ENCODE measurements around the gene RSPRY1. TPM values are rescaled to one million over a fixed set of nuclear protein-coding genes. Genes with fewer than 3 reads are reported as not detected.

RSPRY1 gene
- total and polyA plus RNA-seq, 4 donors, result 41.2 to 67.7 (median 49.0) TPM

DNA sequence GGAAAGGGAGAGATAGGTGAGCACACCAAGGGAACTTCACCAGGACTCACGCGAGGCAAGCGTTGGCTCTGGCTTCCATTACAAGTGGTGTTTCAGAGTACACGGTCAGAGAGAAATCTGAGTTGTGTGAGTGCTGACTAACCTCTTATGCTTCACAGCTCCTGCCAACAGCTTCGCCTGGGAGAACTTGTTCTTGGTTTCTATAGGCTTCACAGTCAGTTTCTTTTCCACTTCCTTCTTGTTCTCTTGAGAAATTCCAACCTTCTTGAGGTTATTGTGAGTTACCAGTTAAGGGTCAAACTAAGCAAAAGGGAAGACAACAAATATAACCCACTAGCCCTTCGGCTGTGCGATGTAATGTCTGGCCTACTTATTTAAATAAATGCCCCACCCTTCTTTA, 19.2 kb upstream of the RSPRY1 start:
- WGBS (ENCODE audit: insufficient coverage), result no CpG with 5 or more reads among the region's 7 CpGs
- Histone ChIP-seq H3K36me3 (ENCODE audit: control insufficient read depth, insufficient read depth, low read length) (peaks cover 29% of the 10 kb centered on the region), H3K9me3 (ENCODE audit: control insufficient read depth, insufficient read depth, low read length) (no peaks in the 10 kb centered on the region), H3K4me1 (ENCODE audit: control insufficient read depth, insufficient read depth, low read length) (no peaks in the 10 kb centered on the region), H3K27ac (ENCODE audit: low read depth, low read length) (peak overlapping the region; percentile 29), H3K27me3 (ENCODE audit: control insufficient read depth, insufficient read depth, low read length) (no peaks in the 10 kb centered on the region), H3K4me3 (ENCODE audit: low read depth, low read length) (no peak overlapping the region)
- no peak for DNase-seq (ENCODE audit: low read depth in 4 of 6, low spot score in 6 of 6)

- Histone ChIP-seq H3K36me3 (ENCODE audit: control insufficient read depth, insufficient read depth, low read length) (peaks cover 25% of the 10 kb centered on the region), H3K9me3 (ENCODE audit: control insufficient read depth, insufficient read depth, low read length) (no peaks in the 10 kb centered on the region), H3K27ac (ENCODE audit: low read depth, low read length) (no peak overlapping the region), H3K4me3 (ENCODE audit: low read depth, low read length) (no peak overlapping the region), H3K4me1 (ENCODE audit: control insufficient read depth, insufficient read depth, low read length) (no peaks in the 10 kb centered on the region), H3K27me3 (ENCODE audit: control insufficient read depth, insufficient read depth, low read length) (no peaks in the 10 kb centered on the region)
- DNase-seq (ENCODE audit: low read depth in 4 of 6, low spot score in 6 of 6), result no peak
- WGBS (ENCODE audit: insufficient coverage), result no CpG with 5 or more reads among the region's 3 CpGs
Observed at GRCh38 chr16:57167538-57167937, 18.6 kb upstream of the RSPRY1 start.

DNA sequence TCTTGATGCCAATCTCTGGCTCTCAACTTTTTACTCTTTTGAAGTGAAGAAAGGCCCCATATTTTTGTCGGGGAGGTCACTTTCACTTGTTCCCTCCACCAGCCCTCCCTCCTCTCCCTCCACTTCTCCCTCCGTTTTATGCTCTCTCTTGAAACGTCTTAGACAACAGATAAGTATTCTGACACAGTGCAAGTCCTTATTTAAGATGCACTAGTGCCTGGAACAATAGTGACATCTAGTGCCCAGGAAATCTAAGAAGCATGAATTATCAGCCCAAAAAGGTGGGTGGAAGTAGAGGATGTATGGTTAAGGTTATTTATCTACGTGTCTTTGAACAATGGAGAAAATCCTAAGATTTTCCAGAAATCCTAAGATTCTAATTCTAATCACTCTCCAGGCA, 18.2 kb upstream of the RSPRY1 start:
- H3K4me1 ChIP-seq (ENCODE audit: control insufficient read depth, insufficient read depth, low read length), result no peaks in the 10 kb centered on the region

DNA sequence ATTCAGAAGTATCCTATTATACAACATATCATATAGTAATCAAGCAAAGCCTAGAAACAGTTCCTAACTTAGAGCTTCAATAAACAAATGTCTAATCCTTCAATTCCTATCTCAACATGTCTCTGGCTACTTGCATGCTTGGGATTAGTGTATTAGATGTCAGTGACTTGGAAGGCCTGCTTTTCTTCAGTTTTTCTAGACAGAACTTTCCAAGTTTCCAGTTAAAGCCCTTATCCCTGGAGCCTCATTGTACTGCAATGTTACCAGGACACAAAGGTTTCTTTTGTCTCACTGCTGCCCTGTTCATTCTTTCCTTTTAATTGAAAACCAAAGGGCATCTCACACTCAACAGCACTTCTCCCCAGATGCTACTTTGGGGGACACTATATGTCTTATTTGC, 16.8 kb upstream of the RSPRY1 start:
- Histone ChIP-seq H3K27ac (ENCODE audit: low read depth, low read length) (peak overlapping the region; percentile 49), H3K27me3 (ENCODE audit: control insufficient read depth, insufficient read depth, low read length) (no peaks in the 10 kb centered on the region), H3K36me3 (ENCODE audit: control insufficient read depth, insufficient read depth, low read length) (peaks cover 29% of the 10 kb centered on the region), H3K4me3 (ENCODE audit: low read depth, low read length) (no peak overlapping the region), H3K4me1 (ENCODE audit: control insufficient read depth, insufficient read depth, low read length) (no peaks in the 10 kb centered on the region), H3K9me3 (ENCODE audit: control insufficient read depth, insufficient read depth, low read length) (no peaks in the 10 kb centered on the region)
- DNase-seq (ENCODE audit: low read depth in 4 of 6, low spot score in 6 of 6), result peak in 1 of 6 donors; percentile 23

More for the DNA sequence above, 18.2 kb upstream of the RSPRY1 start:
- no peaks in the 10 kb centered on the region for H3K27me3 ChIP-seq (ENCODE audit: control insufficient read depth, insufficient read depth, low read length)
- 8% methylated on average over 2 of the region's 4 CpGs for WGBS (ENCODE audit: insufficient coverage)
- no peak overlapping the region for H3K27ac ChIP-seq (ENCODE audit: low read depth, low read length)
- peaks cover 24% of the 10 kb centered on the region for H3K36me3 ChIP-seq (ENCODE audit: control insufficient read depth, insufficient read depth, low read length)
- DNase-seq (ENCODE audit: low read depth in 4 of 6, low spot score in 6 of 6), result peak in 3 of 6 donors; percentile 61 to 94 (median 89)
- no peaks in the 10 kb centered on the region for H3K9me3 ChIP-seq (ENCODE audit: control insufficient read depth, insufficient read depth, low read length)
- no peak overlapping the region for H3K4me3 ChIP-seq (ENCODE audit: low read depth, low read length)

GRCh38 chr16:57172721-57173290, 13.3 kb upstream of the RSPRY1 start:
- Histone ChIP-seq H3K27me3 (ENCODE audit: control insufficient read depth, insufficient read depth, low read length) (no peaks in the 10 kb centered on the region), H3K27ac (ENCODE audit: low read depth, low read length) (no peak overlapping the region), H3K36me3 (ENCODE audit: control insufficient read depth, insufficient read depth, low read length) (peaks cover 21% of the 10 kb centered on the region), H3K9me3 (ENCODE audit: control insufficient read depth, insufficient read depth, low read length) (no peaks in the 10 kb centered on the region), H3K4me1 (ENCODE audit: control insufficient read depth, insufficient read depth, low read length) (no peaks in the 10 kb centered on the region), H3K4me3 (ENCODE audit: low read depth, low read length) (no peak overlapping the region)
- DNase-seq (ENCODE audit: low read depth in 4 of 6, low spot score in 6 of 6), result no peak
- WGBS (ENCODE audit: insufficient coverage), result 60% methylated on average over 1 of the region's 5 CpGs

GRCh38 chr16:57175896-57176295, 10.2 kb upstream of the RSPRY1 start:
- no peak overlapping the region for H3K4me3 ChIP-seq (ENCODE audit: low read depth, low read length)
- H3K27ac ChIP-seq (ENCODE audit: low read depth, low read length), result no peak overlapping the region
- DNase-seq (ENCODE audit: low read depth in 4 of 6, low spot score in 6 of 6), result peak in 1 of 6 donors; percentile 44
- WGBS (ENCODE audit: insufficient coverage), result 65% methylated on average over 2 of the region's 5 CpGs
- H3K4me1 ChIP-seq (ENCODE audit: control insufficient read depth, insufficient read depth, low read length), result no peaks in the 10 kb centered on the region
- peaks cover 14% of the 10 kb centered on the region for H3K36me3 ChIP-seq (ENCODE audit: control insufficient read depth, insufficient read depth, low read length)
- H3K27me3 ChIP-seq (ENCODE audit: control insufficient read depth, insufficient read depth, low read length), result no peaks in the 10 kb centered on the region
- no peaks in the 10 kb centered on the region for H3K9me3 ChIP-seq (ENCODE audit: control insufficient read depth, insufficient read depth, low read length)

DNA sequence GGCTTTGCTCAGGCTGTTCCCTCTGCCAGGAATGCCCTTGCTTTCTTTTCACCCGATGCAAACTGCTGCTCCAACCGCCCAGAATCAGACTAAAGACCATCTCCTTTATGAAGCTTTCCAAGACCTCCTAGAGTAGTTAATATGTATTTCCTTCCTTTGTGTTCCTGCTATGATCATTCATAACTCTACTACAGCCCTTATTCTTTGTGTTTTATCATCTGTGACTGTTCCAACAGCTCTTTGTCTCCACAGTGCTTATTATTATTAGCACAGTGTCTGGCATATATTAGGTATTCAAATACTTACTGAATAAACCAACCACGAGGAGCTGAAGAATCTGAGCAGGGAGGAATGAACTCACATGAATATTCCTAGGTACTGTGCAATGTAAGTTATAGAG, 7.9 kb upstream of the RSPRY1 start:
- peaks cover 3% of the 10 kb centered on the region for H3K36me3 ChIP-seq (ENCODE audit: control insufficient read depth, insufficient read depth, low read length)
- peak in 2 of 6 donors; percentile 55 to 63 for DNase-seq (ENCODE audit: low read depth in 4 of 6, low spot score in 6 of 6)
- WGBS (ENCODE audit: insufficient coverage), result no CpG with 5 or more reads among the region's 3 CpGs
- H3K27me3 ChIP-seq (ENCODE audit: control insufficient read depth, insufficient read depth, low read length), result no peaks in the 10 kb centered on the region
- no peak overlapping the region for H3K4me3 ChIP-seq (ENCODE audit: low read depth, low read length)
- H3K27ac ChIP-seq (ENCODE audit: low read depth, low read length), result peak overlapping the region; percentile 78
- H3K4me1 ChIP-seq (ENCODE audit: control insufficient read depth, insufficient read depth, low read length), result no peaks in the 10 kb centered on the region
- no peaks in the 10 kb centered on the region for H3K9me3 ChIP-seq (ENCODE audit: control insufficient read depth, insufficient read depth, low read length)

DNA sequence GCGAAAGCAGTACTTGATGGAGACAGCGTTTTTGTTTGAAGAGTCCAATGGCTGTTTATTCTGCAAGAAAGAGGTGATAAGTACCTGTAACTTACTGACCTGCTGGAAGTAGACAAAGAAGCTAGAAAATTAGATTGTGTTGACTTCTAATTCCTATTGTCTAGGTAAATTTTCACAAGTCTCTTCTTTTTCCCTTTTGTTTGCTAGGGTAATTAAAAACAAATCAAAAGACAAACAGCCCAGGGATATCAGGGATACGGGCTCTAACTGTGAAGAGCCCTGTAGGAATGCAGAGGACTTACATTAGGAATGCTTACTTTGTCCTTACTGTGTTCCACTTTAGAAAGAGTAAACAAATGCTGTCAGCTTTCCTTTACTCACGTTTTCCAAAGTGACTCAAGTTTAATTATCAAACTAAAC, 7.3 kb upstream of the RSPRY1 start:
- H3K4me1 ChIP-seq (ENCODE audit: control insufficient read depth, insufficient read depth, low read length), result no peaks in the 10 kb centered on the region
- WGBS (ENCODE audit: insufficient coverage), result 80% methylated on average over 1 of the region's 4 CpGs
- H3K4me3 ChIP-seq (ENCODE audit: low read depth, low read length), result no peak overlapping the region
- no peaks in the 10 kb centered on the region for H3K9me3 ChIP-seq (ENCODE audit: control insufficient read depth, insufficient read depth, low read length)
- H3K36me3 ChIP-seq (ENCODE audit: control insufficient read depth, insufficient read depth, low read length), result no peaks in the 10 kb centered on the region
- peak overlapping the region; percentile 78 for H3K27ac ChIP-seq (ENCODE audit: low read depth, low read length)
- DNase-seq (ENCODE audit: low read depth in 4 of 6, low spot score in 6 of 6), result no peak
- H3K27me3 ChIP-seq (ENCODE audit: control insufficient read depth, insufficient read depth, low read length), result no peaks in the 10 kb centered on the region

GRCh38 chr16:57179215-57179828, 6.8 kb upstream of the RSPRY1 start:
- H3K4me1 ChIP-seq (ENCODE audit: control insufficient read depth, insufficient read depth, low read length), result no peaks in the 10 kb centered on the region
- no peak overlapping the region for H3K4me3 ChIP-seq (ENCODE audit: low read depth, low read length)
- 48% methylated on average over 3 of the region's 3 CpGs for WGBS (ENCODE audit: insufficient coverage)
- H3K36me3 ChIP-seq (ENCODE audit: control insufficient read depth, insufficient read depth, low read length), result no peaks in the 10 kb centered on the region
- peak in 1 of 6 donors; percentile 28 for DNase-seq (ENCODE audit: low read depth in 4 of 6, low spot score in 6 of 6)
- no peaks in the 10 kb centered on the region for H3K27me3 ChIP-seq (ENCODE audit: control insufficient read depth, insufficient read depth, low read length)
- peak overlapping the region; percentile 78 for H3K27ac ChIP-seq (ENCODE audit: low read depth, low read length)
- no peaks in the 10 kb centered on the region for H3K9me3 ChIP-seq (ENCODE audit: control insufficient read depth, insufficient read depth, low read length)

DNA sequence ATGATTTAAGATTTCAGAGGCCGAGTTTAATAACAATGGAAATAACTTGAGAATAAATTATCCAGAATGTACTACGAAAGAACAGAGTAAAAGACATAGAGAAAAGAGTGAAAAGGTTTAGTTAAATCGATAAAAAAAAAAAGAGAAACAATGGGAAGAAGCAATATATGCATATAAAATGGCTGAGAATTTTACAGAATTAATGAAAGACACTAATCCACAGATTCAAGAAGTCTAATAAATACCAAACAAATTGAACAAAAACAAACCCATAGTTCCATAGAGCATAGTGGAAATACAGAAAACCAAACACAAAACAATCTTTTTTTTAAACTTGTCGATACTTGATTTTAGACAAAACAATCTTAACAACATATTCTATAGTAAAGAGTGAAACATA, 2.0 kb upstream of the RSPRY1 start:
- Histone ChIP-seq H3K36me3 (ENCODE audit: control insufficient read depth, insufficient read depth, low read length) (peaks cover 4% of the 10 kb centered on the region), H3K27me3 (ENCODE audit: control insufficient read depth, insufficient read depth, low read length) (no peaks in the 10 kb centered on the region), H3K9me3 (ENCODE audit: control insufficient read depth, insufficient read depth, low read length) (no peaks in the 10 kb centered on the region), H3K27ac (ENCODE audit: low read depth, low read length) (no peak overlapping the region), H3K4me1 (ENCODE audit: control insufficient read depth, insufficient read depth, low read length) (peaks cover 11% of the 10 kb centered on the region), H3K4me3 (ENCODE audit: low read depth, low read length) (no peak overlapping the region)
- no peak for DNase-seq (ENCODE audit: low read depth in 4 of 6, low spot score in 6 of 6)
- WGBS (ENCODE audit: insufficient coverage), result no CpG with 5 or more reads among the region's 4 CpGs

All from spinal cord (tissue), 10 donors.